ENCODE measurements around the gene POGK.
"Not testable (repeated sequence)": the region's sequence is repeated elsewhere in the genome, so short reads cannot be mapped to it uniquely, and the experiment has no call there.

The POGK gene

GRCh38 chr1:166858726-166859419 lies 19.6 kb downstream of the POGK start:
- no peak for DNase-seq

GRCh38 chr1:166859597-166859996 lies 20.3 kb downstream of the POGK start:
- DNase-seq, result no peak

- no peak for DNase-seq
These were observed 26.7 kb downstream of the POGK start for GRCh38 chr1:166865926-166866325.

- no peak for DNase-seq
These were observed 29.4 kb downstream of the POGK start for GRCh38 chr1:166868639-166869038.

- no peak for DNase-seq
These were observed 30.2 kb downstream of the POGK start for GRCh38 chr1:166869318-166870099.

- DNase-seq, result no peak
These were observed 31.3 kb downstream of the POGK start for GRCh38 chr1:166870584-166870983.

- DNase-seq, result no peak
These were observed 35.2 kb downstream of the POGK start for GRCh38 chr1:166874464-166874863.

GRCh38 chr1:166875302-166875733 lies 36.0 kb downstream of the POGK start:
- DNase-seq, result no peak

GRCh38 chr1:166875734-166876539 lies 36.7 kb downstream of the POGK start, which contains the start of gene TADA1:
Gene TADA1, minus strand, starts transcription at chr1:166876264. Its CDS starts 31 bp downstream, at chr1:166876233.
- DNase-seq, result peak; percentile 98

- no peak for DNase-seq
These were observed 37.2 kb downstream of the POGK start for GRCh38 chr1:166876540-166876838.

GRCh38 chr1:166878173-166878917 lies 39.1 kb downstream of the POGK start:
- DNase-seq, result not testable (repeated sequence)

- no peak for DNase-seq
These were observed 43.6 kb downstream of the POGK start for GRCh38 chr1:166882893-166883292.

GRCh38 chr1:166884040-166884642 lies 44.9 kb downstream of the POGK start:
- DNase-seq, result no peak

- DNase-seq, result no peak
These were observed 45.7 kb downstream of the POGK start for GRCh38 chr1:166884971-166885370.

- no peak for DNase-seq
These were observed 49.3 kb downstream of the POGK start for GRCh38 chr1:166888373-166889111.

- no peak for DNase-seq
These were observed 50.5 kb downstream of the POGK start for GRCh38 chr1:166889776-166890175.

- DNase-seq, result no peak
These were observed 56.5 kb downstream of the POGK start for GRCh38 chr1:166895766-166896165.

GRCh38 chr1:166899769-166900168 lies 60.5 kb downstream of the POGK start:
- no peak for DNase-seq

- no peak for DNase-seq
These were observed 61.7 kb downstream of the POGK start for GRCh38 chr1:166900987-166901386.

GRCh38 chr1:166902279-166902678 lies 63.0 kb downstream of the POGK start:
- DNase-seq, result peak; percentile 94

- no peak for DNase-seq
These were observed 64.0 kb downstream of the POGK start for GRCh38 chr1:166903232-166903631.

GRCh38 chr1:166905136-166905535 lies 65.9 kb downstream of the POGK start:
- DNase-seq, result no peak

Data from SIG-M5 (cell line).